Liver (tissue), 9 donors: ENCODE data around the gene RIOX2. TPM values are rescaled to one million over a fixed set of nuclear protein-coding genes. Genes with fewer than 3 reads are reported as not detected.

Source experiments
- DNase-seq: peaks from one replicate; pipeline ENCODE4 v3.0.0-alpha.2; 2017; ENCODE audit warnings: low spot score
- H3K27ac ChIP-seq, 2 donors: one replicate each; pipeline ENCODE4 v1.7.0; 2013; ENCODE audit warnings: inconsistent platforms in 2 of 2, low read length in 2 of 2, control low read depth in 1 of 2, low read depth in 1 of 2, mild to moderate bottlenecking in 1 of 2
- H3K27me3 ChIP-seq, 4 donors: one replicate each; pipeline versions ENCODE4 v1.6.1 to v1.7.0; 2013; ENCODE audit warnings: low read length in 3 of 4, inconsistent platforms in 1 of 4, mild to moderate bottlenecking in 1 of 4, moderate library complexity in 1 of 4; ENCODE audit not compliant: control insufficient read depth in 4 of 4, insufficient read depth in 4 of 4
- H3K36me3 ChIP-seq, 4 donors: one replicate each; pipeline versions ENCODE4 v1.6.1 to v1.7.0; 2013; ENCODE audit warnings: low read length in 3 of 4, mild to moderate bottlenecking in 3 of 4, low read depth in 1 of 4, moderate library complexity in 1 of 4; ENCODE audit not compliant: control insufficient read depth in 4 of 4, insufficient read depth in 3 of 4
- H3K4me1 ChIP-seq, 4 donors: one replicate each; pipeline versions ENCODE4 v1.6.1 to v1.7.0; 2013; ENCODE audit warnings: low read length in 3 of 4, mild to moderate bottlenecking in 3 of 4, moderate library complexity in 1 of 4; ENCODE audit not compliant: control insufficient read depth in 4 of 4, insufficient read depth in 4 of 4
- H3K4me3 ChIP-seq, 3 donors: one replicate each; pipeline versions ENCODE4 v1.6.1 to v1.7.0; 2013; ENCODE audit warnings: low read length in 3 of 3, control low read depth in 1 of 3, low read depth in 1 of 3, mild to moderate bottlenecking in 1 of 3
- H3K9ac ChIP-seq, 2 donors: one replicate each; pipeline ENCODE4 v1.7.0; 2013; ENCODE audit warnings: low read length in 2 of 2, mild to moderate bottlenecking in 2 of 2, moderate library complexity in 2 of 2, control low read depth in 1 of 2, low read depth in 1 of 2
- H3K9me3 ChIP-seq, 4 donors: one replicate each; pipeline versions ENCODE4 v1.6.1 to v1.7.0; 2013; ENCODE audit warnings: low read length in 3 of 4; ENCODE audit not compliant: control insufficient read depth in 4 of 4
- EGR1 ChIP-seq, 2 donors: IDR thresholded peaks; 2 replicates each; pipeline ENCODE4 v1.6.1; 2016 to 2018; ENCODE audit warnings: antibody characterized with exemption in 2 of 2, low read depth in 2 of 2
- FOXA1 ChIP-seq: IDR thresholded peaks from 2 replicates; pipeline ENCODE4 v1.6.1; 2016; ENCODE audit warnings: antibody characterized with exemption
- GABPA ChIP-seq, 2 donors: IDR thresholded peaks in 1 of 2; conservative IDR thresholded peaks in 1 of 2; 2 replicates each; pipeline ENCODE4 v1.6.1; 2016; ENCODE audit warnings: antibody characterized with exemption in 2 of 2, mild to moderate bottlenecking in 1 of 2, moderate library complexity in 1 of 2
- HNF4A ChIP-seq, 2 donors: conservative IDR thresholded peaks; 2 replicates each; pipeline ENCODE4 v1.6.1; 2016; ENCODE audit warnings: antibody characterized with exemption in 2 of 2, mild to moderate bottlenecking in 2 of 2
- HNF4G ChIP-seq: IDR thresholded peaks from 2 replicates; pipeline ENCODE4 v1.6.1; 2016; ENCODE audit warnings: antibody characterized with exemption
- JUND ChIP-seq, 2 donors: IDR thresholded peaks; 2 replicates each; pipeline ENCODE4 v1.6.1; 2016; ENCODE audit warnings: antibody characterized with exemption in 2 of 2
- MAX ChIP-seq: IDR thresholded peaks from 2 replicates; pipeline ENCODE4 v1.6.1; 2016; ENCODE audit warnings: antibody characterized with exemption
- NR2F2 ChIP-seq: IDR thresholded peaks from 2 replicates; pipeline ENCODE4 v1.6.1; 2016; ENCODE audit warnings: antibody characterized with exemption
- RAD21 ChIP-seq, 2 donors: IDR thresholded peaks; 2 replicates each; pipeline ENCODE4 v1.6.1; 2016; ENCODE audit warnings: antibody characterized with exemption in 2 of 2, mild to moderate bottlenecking in 2 of 2
- REST ChIP-seq: IDR thresholded peaks from 2 replicates; pipeline ENCODE4 v1.6.1; 2016; ENCODE audit warnings: antibody characterized with exemption, mild to moderate bottlenecking
- RXRA ChIP-seq, 2 donors: IDR thresholded peaks; 2 replicates each; pipeline ENCODE4 v1.6.1; 2017 to 2018; ENCODE audit warnings: antibody characterized with exemption in 2 of 2, mild to moderate bottlenecking in 1 of 2
- SP1 ChIP-seq: IDR thresholded peaks from 2 replicates; pipeline ENCODE4 v1.6.1; 2018; ENCODE audit warnings: antibody characterized with exemption, mild to moderate bottlenecking
- TAF1 ChIP-seq: conservative IDR thresholded peaks from 2 replicates; pipeline ENCODE4 v1.6.1; 2016; ENCODE audit warnings: antibody characterized with exemption, mild to moderate bottlenecking
- YY1 ChIP-seq: IDR thresholded peaks from 2 replicates; pipeline ENCODE4 v1.6.1; 2016; ENCODE audit warnings: antibody characterized with exemption, mild to moderate bottlenecking
- ZBTB33 ChIP-seq: IDR thresholded peaks from 2 replicates; pipeline ENCODE4 v1.6.1; 2016; ENCODE audit warnings: antibody characterized with exemption
- WGBS: extraction: QIAGEN DNeasy Blood & Tissue Kit; methylation state at CpG from one replicate; pipeline ENCODE4 v1.1.7; 2013; 5-methylcytosine and 5-hydroxymethylcytosine counted together
- polyA plus RNA-seq, 2 donors: library from polyadenylated mRNA; stranded (reverse) in 1 of 2; unstranded in 1 of 2; fragments of 200-250 nt in 1 of 2; fragments of >200 nt in 1 of 2; fragmentation: Nextera tagmentation in 1 of 2; extraction: Ambion mirVana in 1 of 2; gene quantifications; one replicate each; pipeline versions ENCODE4 v1.2.1 to v1.2.3, GENCODE V29; 2013 to 2015
- total RNA-seq, 2 donors: library from RNA; depleted of rRNA; stranded (reverse); fragments of >200 nt; gene quantifications; one replicate each; pipeline ENCODE4 v1.2.3, GENCODE V29; 2014
- donor health status: healthy.
- donor health status: healthy.
- donor health status: healthy.
- donor health status: healthy.
- donor health status: healthy.

The RIOX2 gene
- total and polyA plus RNA-seq, 4 donors, result 8.2 to 19.9 (median 11.0) TPM

- TF ChIP-seq YY1 (no peak), ZBTB33 (no peak), MAX (no peak), NR2F2 (peak; percentile 11), HNF4A (conservative IDR thresholded peaks at IDR 0.05) (peak in 1 of 2 donors; percentile 32), REST (no peak)
- no peak for DNase-seq
- Histone ChIP-seq H3K36me3 (no peaks in the 10 kb centered on the region), H3K27me3 (no peaks in the 10 kb centered on the region), H3K4me3 (no peak overlapping the region), H3K9me3 (no peaks in the 10 kb centered on the region), H3K4me1 (peaks cover 3 to 21% (median 12%) of the 10 kb centered on the region in 4 donors), H3K27ac (no peak overlapping the region), H3K9ac (no peak overlapping the region)
- 65% methylated on average over 7 of the region's 7 CpGs for WGBS
Measured at GRCh38 chr3:98010194-98010882, 38.1 kb upstream of the RIOX2 start.

GRCh38 chr3:98008855-98009254 lies 36.6 kb upstream of the RIOX2 start:
- peaks cover 3 to 19% (median 12%) of the 10 kb centered on the region in 4 donors for H3K4me1 ChIP-seq
- no peaks in the 10 kb centered on the region for H3K36me3 ChIP-seq
- 77% methylated on average over 2 of the region's 2 CpGs for WGBS
- H3K4me3 ChIP-seq, result no peak overlapping the region
- no peak overlapping the region for H3K9ac ChIP-seq
- H3K27me3 ChIP-seq, result no peaks in the 10 kb centered on the region
- TF ChIP-seq TAF1 (no peak), RXRA (IDR thresholded peaks at IDR 0.05) (no peak)
- no peak overlapping the region for H3K27ac ChIP-seq
- H3K9me3 ChIP-seq, result no peaks in the 10 kb centered on the region
- no peak for DNase-seq

DNA sequence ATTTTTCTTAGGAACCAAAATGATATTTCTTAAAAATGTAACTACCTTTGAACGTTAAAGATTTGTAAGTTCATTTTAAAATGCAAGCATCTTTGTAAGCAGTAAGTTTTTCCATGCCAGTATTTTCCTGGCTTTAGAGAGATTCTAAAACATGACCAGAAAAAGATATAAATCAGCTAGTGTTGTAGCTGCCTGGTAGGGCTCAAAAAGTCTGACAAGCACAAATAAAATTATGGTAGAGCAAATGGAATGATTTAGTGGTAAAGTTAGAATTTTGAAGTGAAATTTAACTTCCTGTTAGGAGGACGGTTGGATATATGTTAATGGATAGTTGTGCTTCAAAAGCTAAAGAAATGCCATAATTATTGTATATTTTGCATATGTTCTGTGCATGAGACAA lies 33.2 kb upstream of the RIOX2 start:
- no peaks in the 10 kb centered on the region for H3K27me3 ChIP-seq
- H3K36me3 ChIP-seq, result no peaks in the 10 kb centered on the region
- no peak overlapping the region for H3K27ac ChIP-seq
- H3K4me1 ChIP-seq, result peaks cover 0 to 3% (median 0%) of the 10 kb centered on the region in 4 donors
- no peak for DNase-seq
- H3K9ac ChIP-seq, result no peak overlapping the region
- no peak overlapping the region for H3K4me3 ChIP-seq
- WGBS, result 90% methylated on average over 2 of the region's 2 CpGs
- H3K9me3 ChIP-seq, result no peaks in the 10 kb centered on the region
- TF ChIP-seq JUND (IDR thresholded peaks at IDR 0.05) (no peak), SP1 (no peak), REST (no peak), FOXA1 (no peak), ZBTB33 (no peak), GABPA (IDR thresholded peaks at IDR 0.05 in 1 of 2, conservative IDR thresholded peaks at IDR 0.05 in 1 of 2) (no peak), EGR1 (IDR thresholded peaks at IDR 0.05; ENCODE audit: low read depth in 2 of 2) (no peak), TAF1 (no peak), RAD21 (IDR thresholded peaks at IDR 0.05) (no peak), HNF4A (conservative IDR thresholded peaks at IDR 0.05) (no peak), NR2F2 (no peak), YY1 (no peak), HNF4G (no peak), RXRA (IDR thresholded peaks at IDR 0.05) (no peak)
